ENCODE data around the gene KLF3.

The KLF3 gene

DNA sequence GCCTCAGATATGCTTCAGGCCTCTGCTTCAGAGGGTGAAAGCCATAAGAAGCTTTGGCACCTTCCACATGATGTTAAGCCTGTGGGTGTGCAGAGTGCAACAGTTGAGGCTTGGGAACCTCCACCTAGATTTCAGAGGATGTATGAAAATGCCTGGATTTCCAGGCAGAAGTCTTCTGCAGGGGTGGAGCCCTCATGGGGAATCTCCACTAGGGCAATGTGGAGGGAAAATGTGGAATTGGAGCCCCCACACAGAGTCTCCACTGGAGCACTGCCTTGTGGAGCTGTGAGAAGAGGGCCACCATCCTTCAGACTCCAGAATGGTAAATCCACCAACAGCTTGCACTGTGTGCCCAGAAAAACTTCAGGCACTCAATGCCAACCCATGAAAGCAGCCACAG lies 83.6 kb downstream of the KLF3 start:
- no peak for DNase-seq

- no peak for DNase-seq
Measured at GRCh38 chr4:38749336-38749735, 85.3 kb downstream of the KLF3 start.
